A549 (cell line): Measurements from ENCODE around the gene FRMD1. TPM values are rescaled to one million over a fixed set of nuclear protein-coding genes. Genes with fewer than 3 reads are reported as not detected.

ENCODE experiments used
- ATAC-seq, 2 experiments: fragments of 200-7000 bp in 1 of 2; fragments of >200 bp in 1 of 2; cut with Nextera tagmentation in 1 of 2; cut with Tn5 transposase in 1 of 2; 3 replicates each; pipeline versions ENCODE4 v1.8.0 to v1.9.1; 2018 to 2020; ENCODE audit warnings: mild to moderate bottlenecking in 1 of 2, moderate library complexity in 1 of 2
- CTCF ChIA-PET: fragments of 300-600 bp; sonication (Branson Sonifier 250); formaldehyde crosslinking; extraction: SDS; loops from one replicate; lab custom pipeline; 2021; ENCODE audit warnings: antibody characterized with exemption, inconsistent platforms; lab: Yijun Ruan, JAX
- POLR2A ChIA-PET: fragments of 350-600 bp; formaldehyde crosslinking; extraction: SDS; loops from one replicate; lab custom pipeline; 2021; ENCODE audit warnings: antibody characterized with exemption, inconsistent platforms; lab: Yijun Ruan, JAX
- DNase-seq, 2 experiments: peaks; one replicate each; pipeline versions ENCODE4 v3.0.0 to v3.0.0-alpha.2; 2011 to 2016; ENCODE audit warnings: low read depth in 1 of 2, low spot score in 1 of 2
- FAIRE-seq: peaks from 2 replicates; lab custom pipeline; 2011; peaks lifted over from hg19 to GRCh38; lab: Jason Lieb, UNC
- H3K27ac ChIP-seq, 2 experiments: fragments of >200 bp; sonication (Bioruptor Twin); formaldehyde crosslinking; 3 replicates each; pipeline ENCODE4 v1.5.1; 2016 to 2017
- H3K4me1 ChIP-seq: fragments of >200 bp; sonication (Bioruptor Twin); formaldehyde crosslinking; 3 replicates; pipeline ENCODE4 v1.6.1; 2016
- H3K4me2 ChIP-seq: fragments of >200 bp; sonication (Bioruptor Twin); formaldehyde crosslinking; 3 replicates; pipeline ENCODE4 v1.6.1; 2016
- H3K4me3 ChIP-seq: fragments of >200 bp; sonication (Bioruptor Twin); formaldehyde crosslinking; 3 replicates; pipeline ENCODE4 v1.5.1; 2016
- H3K9me3 ChIP-seq: fragments of >200 bp; sonication (Bioruptor Twin); formaldehyde crosslinking; 3 replicates; pipeline ENCODE4 v1.6.1; 2016
- BHLHE40 ChIP-seq: IDR thresholded peaks from 2 replicates; pipeline ENCODE4 v1.6.1; 2012; ENCODE audit warnings: low read depth, low read length, inconsistent platforms
- CHD4 ChIP-seq: fragments of 200-600 bp; sonication (generic); IDR thresholded peaks from 2 replicates; pipeline ENCODE4 v1.6.1; 2016; ENCODE audit warnings: antibody characterized with exemption, mild to moderate bottlenecking, borderline replicate concordance
- CTCF ChIP-seq: fragments of >200 bp; sonication (Bioruptor Twin); formaldehyde crosslinking; IDR thresholded peaks from 3 replicates; pipeline ENCODE4 v1.5.1; 2016
- E2F6 ChIP-seq: IDR thresholded peaks from 2 replicates; pipeline ENCODE4 v1.6.1; 2012; ENCODE audit warnings: low read depth, borderline replicate concordance
- EHF ChIP-seq: fragments of 250-450 bp; sonication (Bioruptor Pico); IDR thresholded peaks from 2 replicates; pipeline ENCODE4 v1.5.0; 2020; ENCODE audit warnings: mild to moderate bottlenecking
- FOSL2 ChIP-seq, 2 experiments: fragments of 450-650 bp in 1 of 2; fragments of >200 bp in 1 of 2; sonication (Bioruptor Twin) in 1 of 2; formaldehyde crosslinking; IDR thresholded peaks; 2 replicates each; pipeline versions ENCODE4 v1.5.0 to v1.6.1; 2016 to 2020; ENCODE audit warnings: mild to moderate bottlenecking in 1 of 2, moderate library complexity in 1 of 2
- HEYL ChIP-seq: fragments of 250-450 bp; sonication (Bioruptor Pico); IDR thresholded peaks from 2 replicates; pipeline ENCODE4 v1.8.0; 2021; ENCODE audit warnings: mild to moderate bottlenecking, moderate library complexity
- HMGXB4 ChIP-seq: fragments of 250-450 bp; sonication (Bioruptor Pico); IDR thresholded peaks from 2 replicates; pipeline ENCODE4 v1.5.0; 2021; ENCODE audit warnings: mild to moderate bottlenecking, moderate library complexity, borderline replicate concordance
- MYC ChIP-seq: IDR thresholded peaks from 2 replicates; pipeline ENCODE4 v1.6.1; 2012; ENCODE audit warnings: mild to moderate bottlenecking, inconsistent platforms, low read length, improper control_type of control experiment, borderline replicate concordance
- NPAS2 ChIP-seq: fragments of 250-450 bp; sonication (Bioruptor Pico); IDR thresholded peaks from 2 replicates; pipeline ENCODE4 v1.8.0; 2022; ENCODE audit warnings: mild to moderate bottlenecking, moderate library complexity, borderline replicate concordance
- PBX3 ChIP-seq: IDR thresholded peaks from 2 replicates; pipeline ENCODE4 v1.6.1; 2012
- POLR2AphosphoS2 ChIP-seq: conservative IDR thresholded peaks from 2 replicates; pipeline ENCODE4 v1.6.1; 2012; ENCODE audit warnings: low read length, improper control_type of control experiment, inconsistent platforms
- REST ChIP-seq: fragments of 200-600 bp; sonication (generic); IDR thresholded peaks from 2 replicates; pipeline ENCODE4 v1.6.1; 2016; ENCODE audit warnings: antibody characterized with exemption, mild to moderate bottlenecking, moderate library complexity
- RFX5 ChIP-seq: fragments of 450-650 bp; IDR thresholded peaks from 2 replicates; pipeline ENCODE4 v1.7.1; 2014; ENCODE audit warnings: antibody characterized with exemption, mild to moderate bottlenecking, moderate library complexity
- RNF2 ChIP-seq: fragments of 200-600 bp; sonication (generic); IDR thresholded peaks from 2 replicates; pipeline ENCODE4 v1.6.1; 2016; ENCODE audit warnings: low read depth, mild to moderate bottlenecking, antibody characterized with exemption, moderate library complexity, borderline replicate concordance
- SREBF2 ChIP-seq: fragments of 450-650 bp; IDR thresholded peaks from 2 replicates; pipeline ENCODE4 v1.6.1; 2014; ENCODE audit warnings: mild to moderate bottlenecking, moderate library complexity
- TFCP2L1 ChIP-seq: fragments of 250-450 bp; sonication (Bioruptor Pico); IDR thresholded peaks from 2 replicates; pipeline ENCODE4 v1.5.0; 2021; ENCODE audit warnings: mild to moderate bottlenecking
- ZFP36 ChIP-seq: fragments of 450-650 bp; IDR thresholded peaks from 2 replicates; pipeline ENCODE4 v1.6.1; 2014; ENCODE audit warnings: borderline replicate concordance; ENCODE audit not compliant: partially characterized antibody
- ZNF302 ChIP-seq: fragments of 250-450 bp; sonication (Bioruptor Pico); IDR thresholded peaks from 2 replicates; pipeline ENCODE4 v1.9.0; 2021; ENCODE audit warnings: inconsistent platforms, mild to moderate bottlenecking, moderate library complexity
- WGBS: methylation state at CpG from one replicate; pipeline ENCODE4 v1.1.6; 2017; ENCODE audit errors: missing lambda C conversion rate; 5-methylcytosine and 5-hydroxymethylcytosine counted together
- polyA plus RNA-seq, 4 experiments: library from polyadenylated mRNA; depleted of rRNA in 3 of 4; stranded (reverse); fragments of >200 nt; fragmentation: RNase III in 1 of 4; extraction: RNeasy Plus Mini Kit Qiagen cat#74134 plus additional on column Dnase treatment in 1 of 4; gene quantifications; 2 replicates in 3 of 4; 3 replicates in 1 of 4; pipeline ENCODE4 v1.2.3, GENCODE V29; 2011 to 2017

The FRMD1 gene
- polyA plus RNA-seq, 2 of the 4 experiments (the other 2 are of a cell fraction), result not detected

- Histone ChIP-seq H3K4me2 (no peak overlapping the region), H3K27ac (no peak overlapping the region), H3K4me1 (no peaks in the 10 kb centered on the region), H3K9me3 (no peaks in the 10 kb centered on the region), H3K4me3 (no peak overlapping the region)
- CTCF ChIA-PET, result no interaction called here
- WGBS, result 54% methylated on average over 8 of the region's 8 CpGs
- POLR2A ChIA-PET, result no interaction called here
- ATAC-seq, result no peak
- DNase-seq, result no peak
- no peak for FAIRE-seq
- no peak for TF ChIP-seq CHD4
- TF ChIP-seq NPAS2 (CRISPR knock-in tag), result no peak
- no peak for TF ChIP-seq E2F6
Observed at GRCh38 chr6:168107191-168107983, 28.4 kb upstream of the FRMD1 start.

GRCh38 chr6:168106633-168107005 is 27.6 kb upstream of the FRMD1 start:
- Histone ChIP-seq H3K4me2 (no peak overlapping the region), H3K4me3 (no peak overlapping the region), H3K4me1 (no peaks in the 10 kb centered on the region), H3K9me3 (no peaks in the 10 kb centered on the region)
- ChIA-PET POLR2A (no interaction called here), CTCF (no interaction called here)
- DNase-seq, result no peak
- FAIRE-seq, result no peak
- ATAC-seq, result no peak
- no peak for TF ChIP-seq RFX5
- no peak for TF ChIP-seq CTCF
- TF ChIP-seq HEYL (CRISPR knock-in tag), result no peak
- TF ChIP-seq FOSL2 (IDR thresholded peaks at IDR 0.05), result no peak
- no peak for TF ChIP-seq FOSL2 (CRISPR knock-in tag; IDR thresholded peaks at IDR 0.05)
- TF ChIP-seq, all 56 proteins: peak for 0
- no peak overlapping the region for H3K27ac ChIP-seq
- 81% methylated on average over 3 of the region's 3 CpGs for WGBS

GRCh38 chr6:168105813-168106632 is 27.0 kb upstream of the FRMD1 start:
- Histone ChIP-seq H3K4me2 (no peak overlapping the region), H3K4me3 (no peak overlapping the region), H3K27ac (no peak overlapping the region), H3K4me1 (no peaks in the 10 kb centered on the region), H3K9me3 (no peaks in the 10 kb centered on the region)
- DNase-seq, result no peak
- WGBS, result 62% methylated on average over 11 of the region's 12 CpGs
- FAIRE-seq, result no peak
- ATAC-seq, result no peak
- ChIA-PET POLR2A (no interaction called here), CTCF (interaction anchor here (1.0 kb wide), 1 partner anchor 12 kb away, joined by 3 read pairs; no protein-coding TSS in a partner anchor)
- TF ChIP-seq ZFP36 (no peak), PBX3 (no peak), ZNF302 (CRISPR knock-in tag) (no peak), EHF (CRISPR knock-in tag) (no peak), RNF2 (no peak), REST (no peak), TFCP2L1 (no peak), MYC (no peak), BHLHE40 (no peak), HMGXB4 (CRISPR knock-in tag) (no peak), E2F6 (no peak), SREBF2 (no peak), POLR2AphosphoS2 (no peak), FOSL2 (IDR thresholded peaks at IDR 0.05) (no peak), FOSL2 (CRISPR knock-in tag; IDR thresholded peaks at IDR 0.05) (no peak)
